NCI-H510A (cell line): ENCODE results near the gene RMI1.
"Not testable (repeated sequence)": the region's sequence is repeated elsewhere in the genome, so short reads cannot be mapped to it uniquely, and the experiment has no call there.

Experiments
- DNase-seq: peaks from one replicate; lab custom pipeline; 2025; lab: John Stamatoyannopoulos, UW

Gene RMI1

DNA sequence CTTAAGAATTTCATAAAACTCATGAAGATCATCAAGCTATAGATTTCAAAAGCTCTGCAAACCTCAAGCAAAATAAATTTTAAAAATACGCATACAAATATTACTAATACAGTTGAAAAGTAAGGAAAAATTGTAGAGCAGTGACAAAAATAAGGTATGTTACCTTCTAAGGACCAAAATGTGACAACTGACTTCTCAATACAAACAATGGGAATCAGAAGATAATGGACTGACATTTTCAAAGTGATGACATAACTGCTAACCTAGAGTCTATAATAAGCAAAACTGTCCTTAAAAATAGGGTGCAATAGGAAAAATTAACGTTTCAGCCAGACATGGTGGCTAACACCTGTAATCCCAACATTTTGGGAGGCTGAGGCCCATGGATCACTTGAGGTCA lies 27.1 kb downstream of the RMI1 start:
- DNase-seq, result no peak

DNA sequence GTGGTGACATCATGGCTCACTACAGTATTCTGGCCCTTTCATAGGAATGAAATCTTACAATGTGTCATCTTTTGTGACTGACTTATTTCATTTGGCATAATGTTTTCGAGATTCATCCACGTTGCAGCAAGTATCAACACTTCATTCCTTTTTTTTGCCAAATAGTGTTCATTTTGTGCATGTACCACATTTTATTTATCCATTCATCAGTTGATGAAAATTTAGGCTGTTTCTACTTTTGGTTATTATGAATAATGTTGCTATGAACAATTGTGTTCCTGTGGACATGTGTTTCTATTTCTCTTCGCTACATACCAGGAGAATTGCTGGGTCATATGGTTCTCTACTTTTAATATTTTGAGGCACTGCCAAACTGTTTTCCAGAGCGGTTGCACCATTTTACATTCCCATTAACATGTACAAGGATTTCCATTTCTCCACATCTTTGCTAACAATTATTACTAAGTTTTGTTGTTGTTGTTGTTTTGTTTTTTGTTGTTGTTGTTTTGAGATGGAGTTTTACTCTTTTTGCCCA lies 43.5 kb downstream of the RMI1 start:
- no peak for DNase-seq

DNA sequence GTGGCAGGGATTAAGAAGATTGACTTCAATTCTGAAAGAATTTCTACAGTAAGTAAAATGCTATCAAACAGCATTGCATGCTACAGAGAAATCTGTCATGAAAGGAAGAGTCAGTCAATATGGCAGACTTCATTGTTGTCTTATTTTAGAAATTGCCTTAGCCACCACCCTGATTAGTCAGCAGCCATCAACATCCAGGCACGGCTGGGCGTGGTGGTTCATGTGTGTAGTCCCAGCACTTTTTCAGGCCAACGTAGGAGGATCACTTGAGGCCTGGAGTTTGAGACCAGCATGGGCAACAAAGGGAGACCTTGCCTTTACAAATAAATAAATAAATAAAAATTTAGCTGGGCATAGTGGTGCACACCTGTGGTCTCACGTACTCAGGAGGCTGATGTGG lies 46.6 kb downstream of the RMI1 start:
- DNase-seq, result no peak

DNA sequence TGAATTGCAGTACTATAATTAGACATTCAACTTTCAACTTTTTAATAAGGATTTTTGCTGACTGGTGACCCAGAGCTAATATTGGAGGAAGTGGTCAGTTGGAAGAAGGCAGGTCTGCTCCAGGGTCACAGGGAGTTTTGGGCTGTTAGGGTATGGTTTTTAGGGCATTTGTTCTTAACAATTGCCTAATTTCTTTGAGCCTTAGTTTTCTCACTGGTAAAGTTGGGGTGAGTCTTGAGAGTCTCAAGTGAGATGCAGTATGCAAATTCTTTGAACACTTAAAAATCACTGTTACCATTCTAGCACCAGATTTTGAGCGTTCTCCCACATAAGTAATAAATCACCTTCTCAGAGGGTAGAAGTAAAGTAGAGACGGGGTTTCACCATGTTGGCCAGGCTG lies 50.9 kb downstream of the RMI1 start:
- no peak for DNase-seq

DNA sequence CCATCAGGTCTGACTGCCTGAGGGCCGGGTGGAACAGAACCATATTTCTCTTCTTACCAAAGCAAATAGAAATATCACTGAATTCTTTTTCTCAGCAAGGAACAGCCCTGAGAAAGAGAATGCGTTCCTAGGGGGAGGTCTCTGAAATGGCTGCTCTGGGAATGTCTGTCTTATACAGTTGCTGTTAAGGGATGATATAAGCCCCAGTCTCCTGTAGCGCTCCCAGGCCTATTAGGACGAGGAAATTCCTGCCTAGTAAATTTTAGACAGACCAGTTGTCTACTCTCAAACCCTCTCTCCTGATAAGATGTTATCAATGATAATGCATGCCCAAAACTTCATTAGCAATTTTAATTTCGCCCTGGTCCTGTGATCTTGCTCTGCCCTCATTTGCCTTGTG lies 61.3 kb downstream of the RMI1 start:
- not testable (repeated sequence) for DNase-seq

DNA sequence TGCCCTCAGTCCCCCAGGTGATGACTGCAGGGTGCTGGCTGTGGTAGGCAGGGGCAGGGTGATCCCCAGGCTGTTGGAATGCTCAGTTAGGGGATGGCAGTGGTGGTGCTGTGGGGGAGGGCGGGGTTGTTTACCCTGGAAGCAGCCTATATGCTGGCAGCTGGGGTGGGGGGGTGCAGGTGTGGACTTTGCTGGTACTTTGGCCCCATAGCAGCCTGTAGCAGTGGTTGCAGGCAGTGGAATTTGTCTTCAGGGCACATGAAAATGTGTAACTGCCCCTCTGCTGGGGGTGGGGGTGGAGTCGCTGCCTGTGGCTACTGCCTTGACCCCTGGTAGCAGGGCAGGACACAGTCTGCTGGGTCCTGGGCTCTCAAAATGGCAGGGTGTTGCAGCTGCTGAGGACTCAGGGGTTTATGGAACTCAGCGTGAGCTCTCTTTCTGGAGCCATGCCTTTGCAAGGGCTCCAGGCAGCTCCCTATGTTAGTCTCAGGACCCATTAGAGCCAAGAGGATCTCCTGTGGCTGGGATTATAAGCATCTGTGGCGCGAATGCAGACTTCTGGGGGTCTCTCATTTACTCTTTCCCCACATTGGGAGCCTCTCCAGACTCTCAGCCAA lies 65.0 kb downstream of the RMI1 start:
- no peak for DNase-seq
